Measurements from ENCODE around the gene SLC6A8.
"Not testable (repeated sequence)": the region's sequence is repeated elsewhere in the genome, so short reads cannot be mapped to it uniquely, and the experiment has no call there.

The SLC6A8 gene

DNA sequence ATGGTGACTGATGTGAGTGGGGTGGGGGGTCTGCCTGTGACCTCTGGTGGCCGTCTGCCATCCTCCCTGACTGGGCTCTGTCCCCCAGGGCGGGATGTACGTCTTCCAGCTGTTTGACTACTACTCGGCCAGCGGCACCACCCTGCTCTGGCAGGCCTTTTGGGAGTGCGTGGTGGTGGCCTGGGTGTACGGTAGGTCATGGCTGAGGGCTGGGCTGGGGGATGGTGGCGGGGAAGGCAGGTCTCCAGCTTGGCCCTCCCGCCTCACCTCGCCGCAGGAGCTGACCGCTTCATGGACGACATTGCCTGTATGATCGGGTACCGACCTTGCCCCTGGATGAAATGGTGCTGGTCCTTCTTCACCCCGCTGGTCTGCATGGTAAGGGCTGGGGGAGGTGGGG is 6.5 kb downstream of the SLC6A8 start:
- DNase-seq: not testable (repeated sequence)

DNA sequence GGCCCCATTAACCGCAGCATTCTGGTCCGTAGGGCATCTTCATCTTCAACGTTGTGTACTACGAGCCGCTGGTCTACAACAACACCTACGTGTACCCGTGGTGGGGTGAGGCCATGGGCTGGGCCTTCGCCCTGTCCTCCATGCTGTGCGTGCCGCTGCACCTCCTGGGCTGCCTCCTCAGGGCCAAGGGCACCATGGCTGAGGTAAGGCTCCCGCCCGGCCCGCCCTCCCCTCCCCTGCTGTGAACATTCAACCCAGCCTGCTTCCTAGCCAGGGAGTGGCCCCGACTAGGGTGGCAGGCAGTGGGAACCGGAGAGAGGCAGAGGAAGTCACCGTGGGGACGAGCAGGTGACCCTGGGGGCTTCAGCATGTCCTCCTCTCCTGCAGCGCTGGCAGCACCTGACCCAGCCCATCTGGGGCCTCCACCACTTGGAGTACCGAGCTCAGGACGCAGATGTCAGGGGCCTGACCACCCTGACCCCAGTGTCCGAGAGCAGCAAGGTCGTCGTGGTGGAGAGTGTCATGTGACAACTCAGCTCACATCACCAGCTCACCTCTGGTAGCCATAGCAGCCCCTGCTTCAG is 7.1 kb downstream of the SLC6A8 start:
- DNase-seq: no peak

DNA sequence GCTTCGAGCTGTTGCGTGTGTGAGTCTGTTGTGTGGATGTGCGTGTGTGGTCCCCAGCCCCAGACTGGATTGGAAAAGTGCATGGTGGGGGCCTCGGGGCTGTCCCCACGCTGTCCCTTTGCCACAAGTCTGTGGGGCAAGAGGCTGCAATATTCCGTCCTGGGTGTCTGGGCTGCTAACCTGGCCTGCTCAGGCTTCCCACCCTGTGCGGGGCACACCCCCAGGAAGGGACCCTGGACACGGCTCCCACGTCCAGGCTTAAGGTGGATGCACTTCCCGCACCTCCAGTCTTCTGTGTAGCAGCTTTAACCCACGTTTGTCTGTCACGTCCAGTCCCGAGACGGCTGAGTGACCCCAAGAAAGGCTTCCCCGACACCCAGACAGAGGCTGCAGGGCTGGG is 8.4 kb downstream of the SLC6A8 start:
- no peak for DNase-seq

DNA sequence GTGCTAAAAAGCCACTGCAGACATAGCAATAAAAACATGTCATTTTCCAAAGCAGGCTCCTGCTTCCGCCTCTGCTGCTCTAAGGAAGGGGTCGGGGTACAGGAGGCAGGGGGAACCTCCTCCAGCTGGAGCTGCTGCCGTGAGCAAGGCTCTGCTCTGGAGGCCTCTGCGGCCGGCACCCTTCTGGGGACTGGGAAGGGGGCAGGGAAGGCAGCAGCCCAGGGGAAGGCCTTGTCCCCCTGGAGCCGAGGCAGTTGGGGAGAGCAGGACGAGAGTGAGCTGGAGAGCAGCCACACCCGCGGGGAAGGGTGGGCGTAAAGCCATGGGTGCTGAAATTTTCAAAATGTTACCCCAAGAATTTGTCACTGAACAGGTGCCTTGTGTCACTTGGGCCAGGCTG is 8.8 kb downstream of the SLC6A8 start:
- DNase-seq: not testable (repeated sequence)

DNA sequence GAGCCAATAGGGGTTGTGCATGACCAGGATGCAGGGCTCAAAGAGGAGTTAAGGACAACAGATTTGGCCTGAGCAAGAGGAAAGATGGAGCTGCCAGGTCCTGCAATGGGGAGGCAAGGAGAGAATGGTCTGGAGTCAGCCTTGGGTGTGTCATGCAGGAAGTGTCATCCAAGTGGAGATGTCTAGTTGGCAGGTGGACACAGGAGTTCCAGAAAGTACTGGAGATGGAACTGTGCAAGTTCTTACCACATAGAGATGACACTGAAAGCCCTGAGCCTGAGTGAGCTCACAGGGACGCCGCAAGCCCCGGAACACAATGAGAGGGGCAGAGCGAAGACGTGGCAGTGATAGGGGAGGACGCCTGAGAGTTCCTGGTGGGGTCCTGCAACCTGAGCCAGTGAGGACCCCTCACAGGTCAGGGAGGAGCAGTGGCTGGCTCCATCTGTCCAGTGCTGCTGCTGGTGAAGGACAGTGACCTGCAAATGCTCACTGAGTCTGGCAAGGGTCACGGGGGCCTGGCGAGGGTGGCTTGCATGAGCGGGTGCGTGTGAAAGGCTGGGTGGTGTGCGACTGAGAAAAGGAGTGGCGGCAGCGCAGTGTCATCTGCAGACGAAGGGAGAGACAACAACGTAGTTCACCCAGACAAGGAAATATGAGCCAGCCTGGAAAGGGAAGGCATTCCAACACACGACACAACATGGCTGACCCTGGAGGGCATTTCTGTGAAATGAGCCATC is 9.4 kb downstream of the SLC6A8 start:
- not testable (repeated sequence) for DNase-seq

DNA sequence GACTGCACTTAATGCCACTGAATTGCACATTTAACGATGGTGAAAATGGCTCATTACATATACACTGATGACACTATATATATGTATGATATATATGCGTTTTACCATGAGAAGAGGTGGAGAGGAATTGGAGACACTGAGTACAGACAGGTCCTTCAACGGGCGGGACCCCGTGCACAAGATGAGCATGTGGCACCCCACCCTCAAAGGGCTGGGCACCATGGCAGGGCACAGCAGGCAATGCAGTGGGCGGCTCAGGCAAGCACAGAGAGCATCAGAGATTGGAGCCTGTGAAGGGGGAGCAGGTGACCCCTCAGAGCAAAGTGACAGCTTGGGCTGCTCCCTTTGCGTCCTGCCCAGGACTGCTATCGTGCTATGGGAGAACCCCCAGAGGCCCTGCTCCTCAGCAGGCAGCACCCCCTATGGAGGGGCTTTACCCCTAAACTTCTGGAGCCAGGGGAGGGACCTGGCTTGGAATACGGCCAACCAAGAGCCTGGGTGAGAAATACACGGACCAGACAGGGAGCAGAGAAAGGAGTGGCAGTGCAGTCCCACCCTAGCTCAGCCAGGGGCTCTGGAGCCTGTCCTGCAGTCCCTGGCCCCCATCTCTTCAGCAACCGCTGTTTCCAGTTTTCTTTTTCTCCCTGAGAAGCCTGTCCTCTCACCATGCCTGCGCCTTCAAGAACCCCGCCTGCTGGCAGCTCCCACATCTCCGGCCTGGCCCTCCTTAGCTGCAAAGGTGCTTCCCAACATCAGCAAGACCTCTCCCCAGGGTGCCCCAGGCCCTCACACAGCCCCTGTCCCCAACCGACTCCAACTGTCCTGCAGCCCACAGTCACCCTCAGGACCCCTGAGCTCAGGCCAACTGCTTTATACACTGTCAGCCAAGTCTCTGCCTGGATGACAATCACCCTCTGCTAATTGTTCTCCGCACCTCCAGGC is 10.5 kb downstream of the SLC6A8 start:
- no peak for DNase-seq

DNA sequence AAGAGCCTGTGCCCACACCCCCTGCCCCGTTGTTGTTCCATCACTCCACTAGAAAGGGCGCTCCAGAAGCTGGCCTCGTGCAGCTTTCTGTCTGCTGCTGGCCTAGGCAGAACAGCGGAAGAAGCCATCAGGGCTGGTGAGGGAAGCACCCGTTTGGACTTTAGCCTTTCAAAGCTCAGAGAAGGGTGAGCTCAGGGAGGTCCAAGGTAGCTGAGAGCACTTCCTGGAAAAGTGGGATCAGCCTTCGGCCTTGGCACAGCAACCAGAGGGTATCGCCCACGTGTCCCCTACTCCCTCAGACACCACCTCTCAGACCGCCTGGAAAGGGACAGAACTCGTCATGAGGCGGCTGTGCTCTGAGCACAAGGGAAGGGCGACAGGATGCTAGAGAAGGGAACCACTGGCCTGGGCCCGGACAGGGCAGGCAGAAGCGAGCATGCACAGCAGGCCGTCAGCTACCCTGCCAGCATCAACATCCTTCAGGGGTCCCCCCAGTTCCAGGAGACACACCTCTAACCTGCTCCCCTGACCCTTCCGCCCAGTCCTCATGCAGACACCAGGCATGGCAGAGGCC is 11.6 kb downstream of the SLC6A8 start:
- DNase-seq: not testable (repeated sequence)

DNA sequence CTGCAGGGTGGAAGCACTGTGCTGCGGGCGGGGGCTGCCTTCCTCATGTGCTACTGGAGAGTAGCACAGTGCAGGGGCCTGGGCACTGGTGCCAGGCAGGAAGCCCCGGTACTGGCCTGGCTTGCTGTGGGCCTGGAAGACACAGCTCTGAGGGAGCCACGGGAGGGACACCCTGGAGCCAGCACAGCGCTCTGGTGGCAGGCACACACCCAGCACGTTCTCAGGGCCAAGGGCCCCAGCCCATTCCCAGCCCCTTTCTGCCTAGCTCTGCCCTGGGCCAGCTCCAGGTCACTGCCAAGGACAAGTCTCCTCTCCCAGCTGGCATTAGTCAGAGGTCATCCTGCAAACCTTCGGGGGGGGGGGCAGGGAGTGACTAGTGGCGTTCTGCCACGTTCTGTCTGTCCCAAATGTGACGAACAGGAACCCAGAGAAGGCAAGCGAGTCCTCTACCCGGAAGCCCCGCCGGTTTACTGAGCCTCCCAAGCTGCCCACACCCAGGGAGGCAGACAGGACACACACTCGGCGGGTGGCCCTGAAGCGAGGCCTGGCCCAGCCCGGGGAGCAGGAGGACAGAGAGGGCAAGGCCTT is 12.2 kb downstream of the SLC6A8 start:
- DNase-seq: not testable (repeated sequence)

DNA sequence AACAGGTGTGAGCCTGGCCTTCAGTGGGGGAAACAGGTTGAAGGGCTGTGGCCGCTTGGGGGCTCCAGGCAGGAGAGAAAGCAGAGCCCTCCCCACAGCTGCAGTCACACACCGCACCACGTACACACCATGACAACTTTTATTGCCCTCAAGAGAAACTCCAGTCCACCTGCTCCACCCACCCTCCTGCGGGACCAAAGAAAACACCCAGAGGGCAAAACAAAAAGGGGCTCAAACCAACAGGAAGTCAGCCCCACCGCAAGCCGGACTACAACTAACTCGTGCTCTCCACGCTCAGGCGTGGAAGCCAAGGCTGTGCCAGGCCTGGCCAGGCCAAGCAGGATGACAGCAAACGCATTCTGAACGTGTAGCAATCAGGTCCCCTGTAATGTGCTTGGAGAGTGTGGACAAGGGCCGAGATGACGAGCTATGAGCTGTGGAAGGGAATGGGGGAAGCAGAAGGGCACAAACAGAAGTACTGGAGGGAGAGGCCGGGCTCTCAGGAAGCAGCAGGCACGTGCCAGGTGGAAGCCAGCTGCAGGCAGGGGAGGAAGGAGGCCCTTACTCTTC is 12.7 kb downstream of the SLC6A8 start:
- DNase-seq: no peak

DNA sequence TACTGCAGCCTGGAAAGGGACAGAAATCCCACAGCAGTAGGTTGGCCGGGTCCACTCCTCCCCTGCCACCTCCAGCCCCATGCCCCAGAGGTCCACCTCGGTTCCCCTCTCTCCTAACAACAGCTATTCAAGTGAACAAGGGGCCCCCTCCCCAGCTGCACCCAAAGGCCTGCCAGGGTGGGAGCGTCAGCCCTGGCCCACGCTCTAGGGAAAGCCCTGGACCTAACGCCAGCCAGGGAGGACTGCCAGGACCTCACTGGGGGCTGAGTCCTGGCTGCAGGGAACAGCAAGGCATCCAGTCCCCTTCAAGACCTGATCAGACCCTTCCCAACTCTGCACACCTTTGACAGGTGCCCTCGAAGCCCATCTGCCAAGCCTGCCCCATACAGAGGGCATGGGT is 13.2 kb downstream of the SLC6A8 start:
- DNase-seq: no peak

DNA sequence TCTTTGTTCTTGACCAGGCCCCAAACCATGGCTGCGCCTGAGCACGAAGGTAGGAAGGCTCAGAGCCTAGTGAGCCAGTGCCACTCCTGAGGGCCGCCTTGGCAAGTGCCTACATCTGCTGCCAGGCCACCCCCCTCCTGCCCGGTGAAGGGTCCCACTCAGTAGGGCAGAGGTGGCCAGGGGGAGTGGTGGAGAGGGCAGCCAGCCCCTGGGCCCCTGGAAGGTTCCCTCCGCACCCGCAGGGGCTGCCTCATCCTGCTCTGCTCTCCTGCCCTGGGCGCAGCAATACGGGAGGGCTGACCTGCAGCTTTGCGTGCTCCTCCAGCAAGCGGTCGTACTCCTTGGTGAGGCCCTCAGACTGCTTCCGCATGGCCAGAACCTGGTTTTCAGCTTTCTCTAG is 14.0 kb downstream of the SLC6A8 start:
- no peak for DNase-seq

DNA sequence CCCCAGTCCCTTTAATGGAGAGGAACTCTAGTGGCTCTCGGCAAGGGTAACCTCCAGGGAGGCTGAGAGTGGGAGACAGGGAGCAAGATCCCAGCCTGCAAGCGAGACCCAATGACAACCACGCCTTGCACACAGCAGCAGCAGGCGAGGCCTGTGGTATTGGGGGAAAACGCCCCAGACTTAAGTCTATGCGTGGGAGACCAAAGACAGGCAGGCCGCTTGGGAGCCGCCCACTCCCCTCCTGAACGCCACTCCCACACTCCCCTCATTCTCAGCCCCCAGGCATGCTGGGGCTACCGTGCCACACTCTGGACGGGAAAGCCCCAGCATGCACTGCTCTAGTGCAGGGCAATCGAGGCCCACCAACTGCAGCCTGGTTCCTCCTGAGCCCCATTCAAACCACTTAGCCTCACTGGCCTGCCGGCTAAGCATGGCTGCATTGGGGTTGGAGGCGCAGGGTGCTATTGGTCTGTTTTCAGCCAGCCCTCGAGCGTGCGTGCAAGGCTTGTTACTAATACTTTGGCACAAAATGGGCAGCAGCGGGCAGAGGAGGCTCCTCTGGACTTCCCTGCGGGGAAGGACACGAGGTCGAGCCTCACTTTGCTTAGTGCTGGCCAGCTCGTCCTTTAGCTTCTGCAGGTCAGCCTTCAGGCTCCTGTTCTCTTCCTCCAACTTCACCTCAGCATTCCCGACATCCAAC is 14.8 kb downstream of the SLC6A8 start:
- no peak for DNase-seq

DNA sequence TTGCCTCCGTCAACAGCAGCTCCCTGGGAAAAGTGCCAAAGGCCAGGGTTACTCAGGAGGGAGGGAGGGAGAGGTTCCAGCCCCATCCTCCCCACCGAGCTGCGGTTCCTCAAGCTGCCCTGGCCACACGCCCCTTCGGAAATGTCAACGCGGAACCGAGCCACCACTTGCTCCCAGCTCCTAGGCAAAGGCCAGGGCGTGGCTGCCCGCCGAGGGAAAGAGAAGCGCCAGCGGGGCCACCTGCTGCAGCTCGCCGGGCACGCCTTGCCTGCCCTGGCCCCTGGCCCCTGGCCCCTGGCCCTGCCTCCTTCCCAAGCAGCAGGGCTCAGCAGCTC is 15.3 kb downstream of the SLC6A8 start:
- no peak for DNase-seq

DNA sequence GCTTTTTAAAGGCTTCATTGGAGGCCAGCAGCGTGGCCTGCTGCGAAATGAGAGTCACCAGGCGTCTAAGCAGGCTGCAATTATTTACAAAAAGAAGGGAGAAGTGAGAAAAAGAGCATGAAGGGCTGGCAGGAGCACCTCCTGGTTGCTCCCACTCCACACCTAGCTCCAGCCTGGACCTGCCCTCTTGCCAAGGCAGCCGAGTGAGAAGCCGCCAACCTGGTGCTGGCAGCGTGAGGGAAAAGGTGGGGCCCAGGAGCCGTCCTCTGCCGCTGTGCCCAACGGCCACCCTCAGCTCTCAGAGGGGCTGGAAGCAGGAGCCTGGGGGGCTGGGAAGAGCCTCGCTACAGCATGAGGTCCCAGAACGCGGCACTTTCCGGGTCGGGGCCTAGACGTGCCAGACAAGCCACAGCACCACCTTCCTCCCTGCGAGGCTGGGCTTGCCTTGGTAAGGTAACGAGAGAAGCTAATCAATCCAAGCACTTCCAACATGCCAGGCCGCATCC is 16.3 kb downstream of the SLC6A8 start:
- DNase-seq: no peak

DNA sequence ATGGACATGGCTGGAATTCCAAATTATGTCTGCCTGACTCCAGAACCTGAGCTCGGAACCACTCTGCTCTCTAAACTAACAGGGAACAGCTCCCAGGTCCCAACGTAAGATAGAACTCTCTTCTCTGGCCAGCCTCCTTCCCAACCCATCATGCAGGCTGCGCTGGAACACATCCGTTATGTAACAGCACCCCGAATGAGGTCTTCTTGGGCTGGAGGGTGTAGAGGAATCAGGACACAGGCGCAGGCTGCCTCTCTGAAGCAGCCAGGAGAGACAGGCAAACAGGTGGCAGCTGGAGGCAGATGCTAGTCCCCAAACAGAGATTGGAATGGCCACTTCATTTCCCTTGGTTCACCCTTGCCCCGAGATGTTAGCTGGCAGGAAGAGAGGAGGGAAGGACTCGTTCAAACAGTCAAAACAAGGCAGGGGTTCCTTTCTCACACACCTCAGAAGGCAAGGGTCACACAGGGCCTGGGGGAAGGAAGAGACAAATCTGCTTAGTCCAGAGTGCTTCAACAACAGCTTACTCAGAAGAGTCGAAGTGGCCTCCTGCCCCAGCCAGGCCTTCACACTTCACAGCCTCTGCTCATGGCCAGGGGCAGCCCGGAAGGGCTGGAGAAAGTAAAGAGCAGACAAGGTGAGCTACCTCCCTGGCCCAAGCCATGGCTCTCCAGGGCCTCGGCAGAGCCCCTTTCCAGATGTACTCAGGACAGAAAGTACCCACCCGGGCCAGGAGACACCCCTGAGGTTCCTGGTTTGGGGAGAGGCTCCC is 17.1 kb downstream of the SLC6A8 start:
- DNase-seq: not testable (repeated sequence)

DNA sequence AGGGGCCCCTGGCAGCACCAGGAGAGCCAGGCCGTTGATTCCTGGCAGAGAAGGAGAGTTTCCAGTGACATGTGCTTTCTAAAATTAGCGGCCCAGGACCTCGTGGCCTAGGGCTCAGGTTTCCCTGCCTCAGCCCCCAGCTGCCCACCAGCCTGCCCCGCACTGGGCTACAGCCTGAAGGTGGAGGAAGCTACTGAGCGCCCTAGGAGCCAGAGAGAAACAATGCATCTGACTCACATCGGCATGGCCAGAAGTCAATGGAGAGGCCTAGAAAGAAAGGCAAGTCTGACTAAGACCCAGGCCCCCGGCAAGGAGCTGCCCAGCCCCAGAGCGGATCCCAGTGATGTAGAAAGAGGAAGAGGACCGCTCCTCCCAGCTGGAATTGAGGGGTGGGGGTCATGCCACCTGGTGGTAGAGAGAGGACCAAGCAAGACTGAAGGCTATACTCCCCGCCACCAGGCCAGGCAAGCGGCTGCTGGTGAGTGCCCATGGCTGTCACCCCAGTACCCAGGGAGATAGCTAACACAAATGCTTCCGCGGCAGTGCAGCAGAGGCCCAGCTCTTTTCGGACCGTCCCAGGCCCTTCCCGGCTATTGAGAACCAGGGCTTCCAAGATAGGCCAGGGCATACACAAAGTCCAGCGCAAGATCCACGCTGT is 17.8 kb downstream of the SLC6A8 start:
- not testable (repeated sequence) for DNase-seq

DNA sequence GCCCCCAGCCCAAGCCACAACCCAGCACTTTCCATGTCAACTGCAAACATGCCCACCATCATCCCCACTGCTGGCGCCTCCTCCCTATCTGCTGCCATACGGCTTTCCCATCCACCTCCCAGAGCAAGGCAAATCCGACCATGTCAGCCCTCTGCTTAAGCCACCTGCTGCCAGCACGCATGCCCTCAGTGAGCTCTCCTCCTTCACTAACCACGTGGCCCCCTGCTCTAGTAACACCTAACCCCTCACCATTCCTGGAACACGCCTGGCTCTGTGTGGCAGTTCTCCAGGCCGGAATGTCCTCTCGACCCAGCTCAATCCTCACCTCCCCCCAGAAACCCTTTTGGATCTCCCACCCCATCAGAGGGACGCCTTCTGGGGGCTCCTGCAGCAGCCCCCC is 19.1 kb downstream of the SLC6A8 start:
- DNase-seq: no peak

DNA sequence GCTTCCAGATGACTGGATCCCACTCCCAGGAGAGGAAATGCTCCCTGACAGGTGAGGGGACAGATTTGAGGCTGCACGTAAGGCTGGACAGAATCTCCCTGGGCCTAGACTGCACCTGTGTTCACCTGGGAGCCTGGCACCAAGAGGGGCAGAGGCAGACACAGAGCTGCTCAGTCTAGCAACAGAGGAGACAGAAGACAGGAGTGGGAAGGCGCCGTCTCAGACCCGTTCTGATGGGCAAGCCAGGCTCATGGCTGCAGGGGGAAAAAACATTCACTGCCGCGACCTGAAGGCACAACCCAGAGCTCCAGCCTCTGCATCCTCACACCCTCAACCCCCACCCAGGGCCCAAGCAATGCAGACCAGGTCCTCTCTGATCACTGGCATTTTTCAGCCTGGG is 19.7 kb downstream of the SLC6A8 start:
- no peak for DNase-seq

DNA sequence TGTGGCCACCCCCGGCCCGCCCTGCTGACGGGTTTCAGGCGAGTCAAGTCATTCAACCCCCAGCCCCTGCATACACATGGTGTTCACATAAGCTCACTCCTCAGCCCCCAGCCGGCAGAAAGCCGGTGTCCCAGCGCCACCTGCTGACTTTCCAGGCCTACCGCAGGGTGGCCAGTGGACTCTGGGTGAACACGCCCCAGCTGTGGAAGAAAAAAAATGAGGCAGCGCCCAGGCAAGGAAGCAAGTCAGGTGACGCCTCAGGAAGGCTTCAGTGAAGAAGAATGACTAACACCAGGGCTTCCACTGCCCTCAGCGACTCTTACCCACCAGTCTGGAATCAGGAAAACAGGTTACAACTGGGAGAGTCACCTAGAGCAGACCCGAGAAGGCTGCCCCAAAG is 20.7 kb downstream of the SLC6A8 start:
- DNase-seq: peak; percentile 79

Data from eye (tissue), 1 donor.